Measurements from ENCODE around the gene LYRM4. TPM values are rescaled to one million over a fixed set of nuclear protein-coding genes. Genes with fewer than 3 reads are reported as not detected.

The LYRM4 gene
- total RNA-seq, 1 experiment from 2014 or later: 36.5 TPM

DNA sequence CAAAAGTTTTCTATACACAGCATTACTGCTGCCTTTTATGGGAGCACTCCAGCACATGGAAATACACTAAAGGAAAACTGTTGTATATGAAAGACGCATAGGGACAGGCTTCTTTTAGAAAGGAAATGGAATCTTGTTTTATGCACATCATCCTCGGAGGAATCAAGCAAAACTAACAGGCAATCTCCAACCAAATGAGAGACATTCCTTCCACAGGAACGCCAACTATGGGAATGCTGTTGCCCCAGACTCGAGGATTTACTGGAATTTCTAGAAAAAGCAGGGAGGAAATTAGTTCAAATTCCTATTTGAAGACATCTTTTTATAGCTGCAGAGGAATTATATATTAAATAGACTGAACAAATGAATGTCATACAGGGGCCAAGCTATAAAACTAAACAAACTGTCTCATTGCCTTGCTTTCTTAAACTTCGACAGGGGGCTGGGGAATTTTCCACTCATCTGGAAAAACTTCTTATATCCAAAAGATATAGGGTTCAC, 52.2 kb downstream of the LYRM4 start:
- H3K27ac ChIP-seq: no peak overlapping the region
- no peak for DNase-seq
- no peaks in the 10 kb centered on the region for H3K27me3 ChIP-seq
- no peaks in the 10 kb centered on the region for H3K9me3 ChIP-seq (replicated peaks)
- no peak overlapping the region for H3K4me3 ChIP-seq
- H3K36me3 ChIP-seq: 0 out of 2 replicates have a peak, but pooled peaks cover 3% of the 10 kb centered on the region
- 0 out of 2 replicates have a peak, but pooled peaks cover 4% of the 10 kb centered on the region for H3K4me1 ChIP-seq

DNA sequence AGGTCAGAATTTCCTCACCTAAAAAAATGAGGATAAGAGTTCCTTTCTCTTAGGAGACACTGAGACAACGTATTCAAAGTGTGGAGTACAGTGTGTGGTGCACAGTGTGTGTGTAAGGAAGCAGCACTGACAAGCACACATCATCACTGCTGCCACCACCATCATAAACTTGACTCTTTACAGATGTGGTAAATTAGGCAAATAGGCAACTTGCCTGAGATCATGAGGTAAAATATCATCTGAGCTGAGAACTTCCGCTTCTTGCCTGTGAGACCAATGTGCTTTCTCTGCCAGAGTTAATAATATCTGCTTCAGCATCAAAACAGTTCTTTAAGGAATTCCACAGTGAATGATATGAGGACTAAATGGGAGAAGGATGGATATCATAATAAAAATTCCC, 52.7 kb downstream of the LYRM4 start:
- Histone ChIP-seq H3K9me3 (replicated peaks) (no peaks in the 10 kb centered on the region), H3K4me3 (no peak overlapping the region), H3K27ac (no peak overlapping the region), H3K36me3 (0 out of 2 replicates have a peak, but pooled peaks cover 3% of the 10 kb centered on the region), H3K4me1 (0 out of 2 replicates have a peak, but pooled peaks cover 4% of the 10 kb centered on the region), H3K27me3 (no peaks in the 10 kb centered on the region)
- no peak for DNase-seq

DNA sequence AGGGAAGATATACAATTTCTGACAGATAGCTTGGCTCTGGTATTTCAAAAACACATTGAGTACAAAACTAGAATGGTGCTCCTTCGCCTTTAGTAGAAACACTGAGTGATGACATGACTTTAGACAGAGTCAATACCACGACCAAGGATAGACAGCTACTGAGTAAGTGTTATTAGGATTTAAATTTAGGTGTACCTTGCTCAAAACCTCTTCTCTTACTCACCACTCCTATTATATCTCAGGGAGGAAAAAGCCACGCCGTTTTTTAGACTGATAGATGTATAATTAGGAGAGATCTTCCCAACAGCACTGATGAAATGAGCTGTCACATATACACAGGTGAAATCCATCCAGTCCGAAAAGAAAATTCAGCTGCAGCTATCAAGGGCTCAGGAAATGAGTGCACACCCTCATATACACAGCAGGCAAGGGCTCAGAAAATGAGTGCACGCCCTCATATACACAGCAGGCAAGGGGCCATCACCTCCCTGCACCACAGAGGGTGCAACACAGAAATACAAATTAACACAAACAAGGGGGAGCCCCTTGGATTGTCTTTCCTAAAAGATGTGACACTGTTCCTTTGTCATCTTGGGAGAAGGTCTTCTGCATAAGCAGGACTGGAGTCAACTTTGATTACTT, 53.7 kb downstream of the LYRM4 start:
- no peaks in the 10 kb centered on the region for H3K9me3 ChIP-seq (replicated peaks)
- no peaks in the 10 kb centered on the region for H3K27me3 ChIP-seq
- H3K4me1 ChIP-seq: 0 out of 2 replicates have a peak, but pooled peaks cover 4% of the 10 kb centered on the region
- no peaks in the 10 kb centered on the region for H3K36me3 ChIP-seq
- no peak overlapping the region for H3K27ac ChIP-seq
- no peak overlapping the region for H3K4me3 ChIP-seq
- no peak for DNase-seq

DNA sequence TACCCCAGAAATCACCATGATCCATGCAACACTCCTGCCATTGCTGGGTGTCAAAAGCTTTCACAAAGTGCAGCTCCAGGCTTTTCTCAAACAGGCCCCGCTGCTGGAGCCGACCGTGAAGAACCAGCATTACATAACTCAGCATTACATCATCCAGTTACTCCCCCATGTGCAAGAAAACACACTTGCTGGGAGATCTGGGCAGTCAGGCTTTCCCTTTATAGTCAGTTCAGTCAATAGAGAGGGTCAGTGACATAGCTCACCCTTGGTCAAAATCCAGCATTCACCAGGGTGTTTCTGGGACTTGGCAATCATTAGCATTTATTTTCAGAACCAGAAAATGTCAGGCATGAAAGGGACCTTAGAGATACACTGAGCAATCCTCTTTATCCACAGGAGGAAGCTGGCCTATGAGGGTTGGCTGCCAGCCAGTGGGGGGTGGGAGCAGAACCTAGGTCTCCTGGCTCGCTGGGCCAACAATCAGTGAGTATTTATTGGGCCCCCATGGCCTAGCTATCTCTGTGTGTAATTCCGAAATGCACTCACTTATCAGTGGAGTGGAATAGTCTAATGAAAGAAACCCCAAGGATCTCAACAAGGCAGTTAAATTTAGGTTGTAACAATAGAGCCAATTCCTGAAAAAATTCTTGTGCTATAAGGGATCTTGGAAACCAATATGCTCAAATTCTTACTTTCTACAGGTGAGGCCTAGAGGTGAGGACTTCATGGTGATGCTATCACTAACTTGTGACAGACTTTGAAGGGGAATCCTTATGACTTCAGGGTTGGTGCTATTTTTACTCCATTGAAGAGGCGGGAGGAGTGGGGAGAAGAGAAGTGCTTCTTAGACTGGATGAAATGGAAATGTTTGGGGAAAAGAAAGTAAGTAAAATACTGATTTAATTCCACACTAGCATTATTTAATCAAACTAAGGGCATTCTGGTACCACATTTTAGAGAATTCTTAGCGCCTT, 54.6 kb downstream of the LYRM4 start:
- no peaks in the 10 kb centered on the region for H3K9me3 ChIP-seq (replicated peaks)
- peak; percentile 13 to 48 for DNase-seq
- no peaks in the 10 kb centered on the region for H3K36me3 ChIP-seq
- no peak overlapping the region; the same call in 1 of the 2 replicates for H3K27ac ChIP-seq
- H3K4me3 ChIP-seq: no peak overlapping the region
- H3K4me1 ChIP-seq: 0 out of 2 replicates have a peak, but pooled peaks cover 4% of the 10 kb centered on the region
- no peaks in the 10 kb centered on the region for H3K27me3 ChIP-seq

DNA sequence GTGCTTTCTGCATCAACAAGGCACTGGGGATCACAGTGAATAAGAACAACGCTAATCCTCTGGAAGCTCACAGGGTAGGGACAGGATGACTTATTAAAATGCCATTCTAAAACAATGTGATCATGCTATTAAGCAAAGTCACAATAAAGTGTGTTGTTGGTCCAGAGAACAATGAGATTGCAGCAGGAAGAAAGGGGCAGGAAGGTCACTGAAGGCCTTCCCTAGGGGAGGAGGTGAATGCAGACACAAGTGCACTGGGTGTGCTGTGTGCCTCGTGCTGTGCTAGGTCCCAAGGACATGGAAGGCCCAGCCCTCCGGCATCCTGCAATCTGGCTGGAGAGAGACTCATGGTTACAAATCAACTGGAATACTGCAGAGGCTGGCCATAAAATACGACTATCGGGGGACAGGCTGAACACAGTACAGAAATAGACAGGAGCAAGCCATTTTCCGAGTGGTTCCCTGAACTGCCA, 55.7 kb downstream of the LYRM4 start:
- Histone ChIP-seq H3K36me3 (no peaks in the 10 kb centered on the region), H3K27me3 (no peaks in the 10 kb centered on the region), H3K4me1 (0 out of 2 replicates have a peak, but pooled peaks cover 4% of the 10 kb centered on the region), H3K27ac (no peak overlapping the region; the same call in 1 of the 2 replicates), H3K4me3 (no peak overlapping the region), H3K9me3 (replicated peaks) (no peaks in the 10 kb centered on the region)
- DNase-seq: no peak

DNA sequence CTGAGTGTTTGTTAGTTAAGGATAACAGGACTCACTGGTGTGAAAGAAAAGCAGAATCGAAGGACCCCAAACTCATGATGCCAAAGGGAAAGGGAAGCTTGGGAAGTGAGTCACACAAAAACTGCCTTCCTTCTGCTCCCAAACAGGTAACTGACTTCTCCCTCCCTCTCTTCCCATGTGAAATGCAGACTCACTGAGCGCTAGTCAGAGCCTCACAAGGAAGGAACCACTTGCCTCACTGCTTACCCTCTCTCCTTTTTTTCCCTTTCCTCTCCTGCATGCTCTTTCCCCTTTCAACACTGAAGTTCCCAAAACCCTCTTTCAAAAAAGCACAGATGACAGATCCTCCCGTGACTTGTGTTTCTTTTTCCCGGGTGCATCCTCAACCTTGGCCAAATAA, 56.4 kb downstream of the LYRM4 start:
- no peaks in the 10 kb centered on the region for H3K36me3 ChIP-seq
- 0 out of 2 replicates have a peak, but pooled peaks cover 4% of the 10 kb centered on the region for H3K4me1 ChIP-seq
- no peaks in the 10 kb centered on the region for H3K9me3 ChIP-seq (replicated peaks)
- H3K27me3 ChIP-seq: no peaks in the 10 kb centered on the region
- DNase-seq: no peak
- no peak overlapping the region for H3K4me3 ChIP-seq
- no peak overlapping the region for H3K27ac ChIP-seq

DNA sequence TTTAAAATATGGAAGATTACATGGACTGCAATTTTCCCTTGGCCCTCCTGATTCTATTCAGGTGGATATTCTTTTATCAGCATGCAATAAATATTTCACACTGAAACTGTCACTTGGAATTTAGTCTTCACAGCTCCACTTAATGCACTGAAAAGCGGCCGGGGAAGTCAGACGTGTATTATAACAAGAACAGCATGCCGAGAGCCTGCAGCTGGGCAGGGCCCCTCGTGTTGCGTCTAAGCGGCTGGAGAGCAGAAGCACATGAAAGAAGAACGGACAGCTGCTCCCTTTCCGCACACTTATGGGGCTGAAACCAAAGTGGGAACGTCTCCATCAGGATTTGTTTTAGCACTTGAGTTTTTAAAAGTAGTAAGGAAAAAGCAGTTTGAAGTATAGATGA, 57.2 kb downstream of the LYRM4 start:
- DNase-seq: peak; percentile 12 to 13
- no peak overlapping the region for H3K27ac ChIP-seq
- no peaks in the 10 kb centered on the region for H3K27me3 ChIP-seq
- H3K4me1 ChIP-seq: 0 out of 2 replicates have a peak, but pooled peaks cover 4% of the 10 kb centered on the region
- H3K4me3 ChIP-seq: no peak overlapping the region
- H3K9me3 ChIP-seq (replicated peaks): no peaks in the 10 kb centered on the region
- no peaks in the 10 kb centered on the region for H3K36me3 ChIP-seq

DNA sequence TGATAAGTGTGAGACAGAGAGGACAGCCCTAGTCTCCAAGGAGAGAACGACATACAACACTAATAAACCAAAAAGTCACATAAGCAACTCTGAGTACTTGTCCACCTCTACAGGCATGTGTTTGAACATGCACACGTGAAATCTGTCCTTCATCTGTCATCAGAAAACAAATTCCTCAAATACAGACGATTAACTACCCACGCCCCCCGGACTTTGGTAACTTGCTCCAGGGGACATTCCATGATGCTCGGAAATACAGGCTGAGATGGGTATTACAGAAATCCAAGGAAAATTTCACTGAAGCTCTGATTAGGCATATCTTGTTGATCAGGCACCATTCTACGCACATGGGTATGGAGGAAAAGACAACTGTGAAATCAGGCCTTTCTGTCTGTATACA, 57.8 kb downstream of the LYRM4 start:
- H3K27me3 ChIP-seq: no peaks in the 10 kb centered on the region
- H3K27ac ChIP-seq: no peak overlapping the region
- no peak overlapping the region for H3K4me3 ChIP-seq
- H3K9me3 ChIP-seq (replicated peaks): no peaks in the 10 kb centered on the region
- DNase-seq: no peak
- H3K36me3 ChIP-seq: no peaks in the 10 kb centered on the region
- H3K4me1 ChIP-seq: 0 out of 2 replicates have a peak, but pooled peaks cover 4% of the 10 kb centered on the region

DNA sequence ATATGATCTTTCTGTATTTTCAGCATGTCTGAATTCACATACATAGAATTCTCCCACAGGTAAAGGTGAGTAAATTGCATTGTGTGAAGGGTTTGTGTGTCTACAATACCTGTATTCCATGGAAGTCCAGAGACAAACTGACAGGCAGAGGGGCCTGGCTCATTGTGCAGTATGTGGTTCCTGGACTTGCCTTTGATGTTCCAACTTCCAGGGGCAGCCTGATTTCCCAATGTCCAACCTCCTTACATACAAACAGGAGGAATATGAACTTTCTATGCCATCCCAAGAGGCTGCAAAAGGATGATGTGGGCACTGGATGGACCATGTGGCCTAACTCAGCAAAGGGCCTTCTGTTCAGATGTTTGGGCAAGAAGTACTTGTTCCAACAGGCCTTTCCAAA, 58.5 kb downstream of the LYRM4 start:
- Histone ChIP-seq H3K9me3 (replicated peaks) (no peaks in the 10 kb centered on the region), H3K36me3 (no peaks in the 10 kb centered on the region), H3K4me3 (no peak overlapping the region), H3K27me3 (no peaks in the 10 kb centered on the region), H3K27ac (no peak overlapping the region), H3K4me1 (0 out of 2 replicates have a peak, but pooled peaks cover 4% of the 10 kb centered on the region)
- no peak for DNase-seq

DNA sequence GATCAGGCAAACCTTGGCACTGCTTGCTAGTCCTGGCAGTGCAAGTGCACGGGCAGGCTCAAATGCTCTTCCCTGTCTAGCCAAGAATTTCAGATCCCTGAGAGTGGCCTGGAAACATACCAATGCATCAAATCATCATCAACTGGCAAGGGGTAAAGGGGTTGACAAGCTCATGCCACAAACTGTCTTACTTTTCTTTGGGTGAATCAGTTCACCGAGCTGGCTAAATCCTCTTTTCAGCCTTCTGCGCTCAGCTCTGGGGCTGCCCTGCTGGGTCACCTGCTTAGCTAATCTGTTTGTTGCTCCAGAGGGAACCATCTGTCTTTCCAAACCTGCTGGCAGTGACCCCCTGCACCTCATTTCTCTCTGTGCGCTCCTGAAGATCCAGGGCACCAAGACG, 59.5 kb downstream of the LYRM4 start:
- Histone ChIP-seq H3K4me1 (0 out of 2 replicates have a peak, but pooled peaks cover 4% of the 10 kb centered on the region), H3K27ac (no peak overlapping the region), H3K27me3 (no peaks in the 10 kb centered on the region), H3K36me3 (no peaks in the 10 kb centered on the region), H3K9me3 (replicated peaks) (no peaks in the 10 kb centered on the region), H3K4me3 (no peak overlapping the region)
- DNase-seq: no peak

DNA sequence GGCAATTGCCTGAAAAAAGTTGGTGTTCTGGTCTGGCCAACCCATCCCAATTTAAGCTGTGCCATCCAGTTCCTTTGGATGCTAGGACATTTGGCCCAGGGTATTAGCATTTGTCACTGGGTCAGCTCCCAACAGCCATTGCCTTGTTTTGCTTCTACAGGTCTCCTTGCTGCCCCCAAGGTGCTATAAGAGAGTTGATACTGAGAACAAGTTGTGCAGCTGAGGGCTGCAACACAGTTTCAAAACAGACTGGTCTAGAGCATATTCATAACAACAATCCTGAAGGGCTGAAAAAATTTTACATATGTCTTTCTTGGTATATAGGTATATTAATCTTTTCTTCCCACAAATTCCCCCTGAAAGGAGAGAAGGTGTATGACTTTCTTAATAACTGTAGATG, 61.0 kb downstream of the LYRM4 start:
- H3K9me3 ChIP-seq (replicated peaks): no peaks in the 10 kb centered on the region
- no peak for DNase-seq
- H3K4me3 ChIP-seq: no peak overlapping the region
- no peaks in the 10 kb centered on the region for H3K27me3 ChIP-seq
- H3K36me3 ChIP-seq: no peaks in the 10 kb centered on the region
- no peak overlapping the region for H3K27ac ChIP-seq
- no peaks in the 10 kb centered on the region for H3K4me1 ChIP-seq

DNA sequence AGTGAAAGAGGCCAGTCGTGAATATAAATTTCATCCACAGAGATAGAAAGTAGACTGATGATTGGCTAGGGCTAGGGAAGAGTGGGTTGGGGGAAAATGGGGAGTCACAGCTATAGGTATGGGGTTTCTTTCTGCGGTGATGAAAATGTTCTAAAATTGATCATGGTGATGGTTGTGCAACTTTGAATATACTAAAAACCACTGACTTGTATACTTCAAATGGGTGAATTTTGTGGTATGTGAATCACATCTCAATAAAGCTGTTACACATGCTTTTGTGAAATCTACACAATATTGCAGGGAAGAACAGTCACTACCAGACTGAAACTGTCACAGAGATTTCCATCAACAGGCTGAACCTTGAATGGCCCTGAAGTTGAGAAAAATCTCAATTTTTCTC, 61.5 kb downstream of the LYRM4 start:
- no peak for DNase-seq

DNA sequence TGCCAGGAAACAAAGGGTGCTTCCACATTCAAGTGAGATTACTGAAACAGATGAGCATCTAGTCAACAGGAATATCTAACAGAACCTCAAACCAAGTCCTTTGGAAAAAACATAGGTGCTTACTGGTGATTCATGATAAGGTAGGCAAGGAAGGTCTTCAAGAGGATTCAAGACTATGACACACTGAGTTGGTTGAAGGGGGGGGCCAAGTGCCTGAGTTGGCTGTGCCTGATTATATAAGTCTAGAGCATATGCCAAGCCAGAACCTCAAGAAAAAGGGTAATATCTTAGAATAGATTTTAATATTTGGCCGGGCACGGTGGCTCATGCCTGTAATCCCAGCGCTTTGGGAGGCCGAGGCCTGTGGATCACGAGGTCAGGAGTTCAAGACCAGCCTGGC, 63.7 kb downstream of the LYRM4 start:
- H3K4me1 ChIP-seq: no peaks in the 10 kb centered on the region
- no peaks in the 10 kb centered on the region for H3K27me3 ChIP-seq
- DNase-seq: no peak
- no peaks in the 10 kb centered on the region for H3K9me3 ChIP-seq (replicated peaks)
- no peaks in the 10 kb centered on the region for H3K36me3 ChIP-seq
- H3K27ac ChIP-seq: no peak overlapping the region
- H3K4me3 ChIP-seq: no peak overlapping the region

More for the DNA sequence above, 61.5 kb downstream of the LYRM4 start:
- no peak overlapping the region for H3K27ac ChIP-seq
- H3K9me3 ChIP-seq (replicated peaks): no peaks in the 10 kb centered on the region
- H3K36me3 ChIP-seq: no peaks in the 10 kb centered on the region
- no peaks in the 10 kb centered on the region for H3K27me3 ChIP-seq
- no peak overlapping the region for H3K4me3 ChIP-seq
- H3K4me1 ChIP-seq: no peaks in the 10 kb centered on the region

DNA sequence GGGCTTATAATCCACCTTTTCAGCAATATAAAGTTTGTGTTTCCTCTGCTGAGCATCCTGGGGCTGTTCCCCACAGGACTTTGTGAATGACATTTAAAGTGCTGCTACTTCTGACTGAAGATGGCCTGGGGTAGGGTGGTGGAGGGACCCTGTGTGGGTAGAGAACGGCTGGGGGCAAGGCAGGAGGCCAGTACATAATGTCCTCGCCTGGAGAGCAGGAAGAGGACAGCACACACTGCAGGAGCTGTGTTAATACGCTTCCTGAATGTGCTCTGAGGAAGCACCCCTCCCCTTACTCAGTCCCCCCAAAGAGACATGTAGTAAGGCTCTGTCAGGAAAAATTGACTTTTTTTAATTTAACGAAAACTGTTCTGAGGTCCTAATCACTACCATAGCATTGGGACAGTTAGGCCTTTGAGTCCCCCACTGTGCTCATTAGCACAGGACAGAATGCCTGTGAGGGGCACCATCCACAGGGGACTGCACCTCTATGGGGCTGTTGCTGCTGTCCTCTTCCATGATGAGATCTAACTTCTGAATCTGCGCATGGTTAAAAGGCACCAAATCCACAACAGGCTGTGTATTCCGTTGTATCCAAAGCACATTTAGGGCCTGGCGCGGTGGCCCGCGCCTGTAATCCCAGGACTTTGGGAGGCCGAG, 68.5 kb downstream of the LYRM4 start:
- no peaks in the 10 kb centered on the region for H3K36me3 ChIP-seq

More for the DNA sequence above, 68.5 kb downstream of the LYRM4 start:
- DNase-seq: no peak
- no peaks in the 10 kb centered on the region for H3K9me3 ChIP-seq (replicated peaks)
- H3K4me1 ChIP-seq: no peaks in the 10 kb centered on the region; the same call in 1 of the 2 replicates
- no peaks in the 10 kb centered on the region for H3K27me3 ChIP-seq
- no peak overlapping the region for H3K4me3 ChIP-seq
- no peak overlapping the region for H3K27ac ChIP-seq
